Right renal cortex interstitium (tissue), 3 donors: ENCODE data around the gene SRXN1. TPM values are rescaled to one million over a fixed set of nuclear protein-coding genes. Genes with fewer than 3 reads are reported as not detected.

Experiments
- DNase-seq, 3 donors: peaks; one replicate each; pipeline ENCODE4 v3.0.0-alpha.2; 2013; ENCODE audit warnings: low read depth in 3 of 3, low spot score in 2 of 3
- polyA plus RNA-seq, 3 donors: library from polyadenylated mRNA; unstranded; fragments of 120-200 nt; gene quantifications; one replicate each; pipeline ENCODE4 v1.2.1, GENCODE V29; 2013; ENCODE audit not compliant: insufficient read length in 3 of 3

SRXN1 gene
- polyA plus RNA-seq, 3 donors = 13.2 to 14.4 (median 14.0) TPM

- peak in 1 of 3 donors; percentile 59 for DNase-seq
Observed at GRCh38 chr20:675453-676314, 22.7 kb upstream of the SRXN1 start, which contains the start of gene SCRT2. SCRT2 (minus strand) TSS chr20:675802; CDS start chr20:675601, 201 bp downstream.

GRCh38 chr20:675033-675452 is 22.0 kb upstream of the SRXN1 start:
- no peak for DNase-seq

- no peak for DNase-seq
Observed at GRCh38 chr20:673603-674001, 20.6 kb upstream of the SRXN1 start.

- no peak for DNase-seq
Observed at GRCh38 chr20:672963-673602, 20.1 kb upstream of the SRXN1 start.

GRCh38 chr20:671252-672030 is 18.4 kb upstream of the SRXN1 start:
- no peak for DNase-seq

GRCh38 chr20:669573-669972 is 16.6 kb upstream of the SRXN1 start:
- DNase-seq = no peak

- no peak for DNase-seq
Observed at GRCh38 chr20:668638-669037, 15.6 kb upstream of the SRXN1 start.

- DNase-seq = no peak
Observed at GRCh38 chr20:668050-668449, 15.1 kb upstream of the SRXN1 start.

GRCh38 chr20:667351-668034 is 14.5 kb upstream of the SRXN1 start:
- DNase-seq = no peak

GRCh38 chr20:666877-667276 is 13.9 kb upstream of the SRXN1 start:
- no peak for DNase-seq

GRCh38 chr20:665276-665675 is 12.3 kb upstream of the SRXN1 start:
- DNase-seq = no peak

GRCh38 chr20:664576-664975 is 11.6 kb upstream of the SRXN1 start:
- no peak for DNase-seq

GRCh38 chr20:664151-664550 is 11.2 kb upstream of the SRXN1 start:
- DNase-seq = no peak

- DNase-seq = no peak
Observed at GRCh38 chr20:663315-664090, 10.5 kb upstream of the SRXN1 start.

- no peak for DNase-seq
Observed at GRCh38 chr20:662277-663192, 9.5 kb upstream of the SRXN1 start.

- no peak for DNase-seq
Observed at GRCh38 chr20:661474-662270, 8.7 kb upstream of the SRXN1 start.

GRCh38 chr20:658731-659291 is 5.8 kb upstream of the SRXN1 start:
- DNase-seq = no peak

- DNase-seq = no peak
Observed at GRCh38 chr20:658202-658601, 5.2 kb upstream of the SRXN1 start.
